ENCODE measurements around the gene DHRS13.

The DHRS13 gene

GRCh38 chr17:28900986-28901726 is 1.7 kb downstream of the DHRS13 start:
- no peak for DNase-seq

GRCh38 chr17:28899212-28899815 is 3.6 kb downstream of the DHRS13 start:
- no peak for DNase-seq

- DNase-seq, result no peak
Observed at GRCh38 chr17:28898527-28898955, 4.3 kb downstream of the DHRS13 start.

GRCh38 chr17:28897769-28898526 is 4.9 kb downstream of the DHRS13 start:
- DNase-seq, result peak; percentile 44

- DNase-seq, result peak; percentile 70
Observed at GRCh38 chr17:28896884-28897768, 5.8 kb downstream of the DHRS13 start, which contains the start of gene FLOT2. Gene FLOT2 (minus strand): TSS chr17:28897733. CDS start chr17:28897574, 159 bp downstream.

GRCh38 chr17:28896491-28896883 is 6.4 kb downstream of the DHRS13 start:
- no peak for DNase-seq

GRCh38 chr17:28895794-28896447 is 7.0 kb downstream of the DHRS13 start:
- DNase-seq, result no peak

GRCh38 chr17:28893248-28894183 is 9.4 kb downstream of the DHRS13 start:
- peak; percentile 21 for DNase-seq

GRCh38 chr17:28892024-28892423 is 10.9 kb downstream of the DHRS13 start:
- no peak for DNase-seq

GRCh38 chr17:28891201-28891600 is 11.7 kb downstream of the DHRS13 start:
- DNase-seq, result no peak

- no peak for DNase-seq
Observed at GRCh38 chr17:28889996-28890395, 12.9 kb downstream of the DHRS13 start.

GRCh38 chr17:28888832-28889231 is 14.0 kb downstream of the DHRS13 start:
- DNase-seq, result no peak

- DNase-seq, result no peak
Observed at GRCh38 chr17:28887871-28888471, 14.9 kb downstream of the DHRS13 start.

GRCh38 chr17:28885951-28886350 is 16.9 kb downstream of the DHRS13 start:
- no peak for DNase-seq

GRCh38 chr17:28885363-28885762 is 17.5 kb downstream of the DHRS13 start:
- DNase-seq, result no peak

GRCh38 chr17:28883967-28884702 is 18.7 kb downstream of the DHRS13 start:
- DNase-seq, result no peak

- no peak for DNase-seq
Observed at GRCh38 chr17:28882154-28882895, 20.6 kb downstream of the DHRS13 start.

GRCh38 chr17:28881533-28882056 is 21.3 kb downstream of the DHRS13 start:
- no peak for DNase-seq

- no peak for DNase-seq
Observed at GRCh38 chr17:28880572-28880945, 22.3 kb downstream of the DHRS13 start.

All from CD4-positive, alpha-beta T cell treated with Interleukin-21 for 1 hour (primary cell).